Osteocyte (in vitro differentiated cells): ENCODE measurements around the gene LGR6. TPM values are rescaled to one million over a fixed set of nuclear protein-coding genes. Genes with fewer than 3 reads are reported as not detected.

ENCODE experiments used
- DNase-seq: peaks from one replicate; pipeline ENCODE4 v3.0.0; 2021; ENCODE audit warnings: mixed read lengths; ENCODE audit not compliant: unreplicated experiment; ENCODE audit errors: extremely low spot score
- H3K27ac Mint-ChIP-seq: one replicate; pipeline ENCODE4 v1.8.0; 2021; ENCODE audit warnings: mild to moderate bottlenecking, mixed read lengths; ENCODE audit not compliant: unreplicated experiment
- H3K27me3 Mint-ChIP-seq: one replicate; pipeline ENCODE4 v1.8.0; 2021; ENCODE audit warnings: mixed read lengths; ENCODE audit not compliant: unreplicated experiment
- H3K36me3 Mint-ChIP-seq: one replicate; pipeline ENCODE4 v1.8.0; 2021; ENCODE audit warnings: mixed read lengths; ENCODE audit not compliant: unreplicated experiment
- H3K4me1 Mint-ChIP-seq: one replicate; pipeline ENCODE4 v1.8.0; 2021; ENCODE audit warnings: mixed read lengths; ENCODE audit not compliant: unreplicated experiment
- H3K4me3 Mint-ChIP-seq: one replicate; pipeline ENCODE4 v1.8.0; 2021; ENCODE audit warnings: mild to moderate bottlenecking, moderate library complexity, mixed read lengths; ENCODE audit not compliant: unreplicated experiment
- H3K9me3 Mint-ChIP-seq: one replicate; pipeline ENCODE4 v1.8.0; 2021; ENCODE audit warnings: mixed read lengths; ENCODE audit not compliant: unreplicated experiment
- CTCF ChIP-seq: fragments of 200-600 bp; sonication (generic); IDR thresholded peaks from 2 replicates; pipeline ENCODE4 v1.5.0; 2021; ENCODE audit warnings: antibody characterized with exemption, mild to moderate bottlenecking, moderate library complexity
- total RNA-seq: library from RNA; stranded (reverse); gene quantifications from 2 replicates; pipeline ENCODE4 v1.2.1, GENCODE V29; 2021

LGR6 gene
- total RNA-seq, 1 donor from 2014 or later = 9.9 TPM

- H3K4me3 Mint-ChIP-seq = no peak overlapping the region
- no peak for DNase-seq
- no peaks in the 10 kb centered on the region for H3K9me3 Mint-ChIP-seq
- no peaks in the 10 kb centered on the region for H3K36me3 Mint-ChIP-seq
- H3K27me3 Mint-ChIP-seq = peaks cover 6% of the 10 kb centered on the region
- no peak overlapping the region for H3K27ac Mint-ChIP-seq
- no peak for TF ChIP-seq CTCF
- peaks cover 7% of the 10 kb centered on the region for H3K4me1 Mint-ChIP-seq
Measured at GRCh38 chr1:202186327-202186726, 7.3 kb upstream of the LGR6 start.

GRCh38 chr1:202187041-202187671, 6.4 kb upstream of the LGR6 start:
- peaks cover 7% of the 10 kb centered on the region for H3K4me1 Mint-ChIP-seq
- no peak for DNase-seq
- H3K4me3 Mint-ChIP-seq = no peak overlapping the region
- no peak for TF ChIP-seq CTCF
- H3K27ac Mint-ChIP-seq = no peak overlapping the region
- peaks cover 6% of the 10 kb centered on the region for H3K27me3 Mint-ChIP-seq
- H3K36me3 Mint-ChIP-seq = no peaks in the 10 kb centered on the region
- no peaks in the 10 kb centered on the region for H3K9me3 Mint-ChIP-seq

- H3K9me3 Mint-ChIP-seq = no peaks in the 10 kb centered on the region
- H3K36me3 Mint-ChIP-seq = no peaks in the 10 kb centered on the region
- H3K4me1 Mint-ChIP-seq = peaks cover 10% of the 10 kb centered on the region
- peaks cover 6% of the 10 kb centered on the region for H3K27me3 Mint-ChIP-seq
- H3K27ac Mint-ChIP-seq = no peak overlapping the region
- DNase-seq = no peak
- H3K4me3 Mint-ChIP-seq = no peak overlapping the region
- no peak for TF ChIP-seq CTCF
Measured at GRCh38 chr1:202187697-202188407, 5.7 kb upstream of the LGR6 start.

- Mint-ChIP-seq H3K4me3 (no peak overlapping the region), H3K36me3 (no peaks in the 10 kb centered on the region), H3K9me3 (no peaks in the 10 kb centered on the region), H3K27me3 (peaks cover 10% of the 10 kb centered on the region), H3K4me1 (peaks cover 14% of the 10 kb centered on the region), H3K27ac (no peak overlapping the region)
- peak; percentile 93 for DNase-seq
- peak; percentile 91 for TF ChIP-seq CTCF
Measured at GRCh38 chr1:202189001-202189790, 4.4 kb upstream of the LGR6 start.
